HL-60/S4 treated with phorbol 12-myristate 13-acetate at 8.2 ng/mL for 4 days and 3 days (cell line): Measurements from ENCODE around the gene TIMD4.
"Not testable (repeated sequence)": the region's sequence is repeated elsewhere in the genome, so short reads cannot be mapped to it uniquely, and the experiment has no call there.

Experiments used
- in situ Hi-C: fragments of 300-500 bp; cut with MboI; formaldehyde crosslinking; loops from 2 replicates; pipeline ENCODE4 v1.15.0; 2022; ENCODE audit warnings: low sequenced_read_pairs

The TIMD4 gene

GRCh38 chr5:156963125-156963524 is at the start of gene TIMD4:
TIMD4 (minus strand) TSS chr5:156963226; CDS start chr5:156963198, 28 bp downstream.
- in situ Hi-C loops: no loop called here

GRCh38 chr5:157006262-157006661 is 43.2 kb upstream of the TIMD4 start:
- in situ Hi-C loops: no loop called here

- in situ Hi-C loops: no loop called here
Measured at GRCh38 chr5:157004893-157005551, 42.0 kb upstream of the TIMD4 start.

GRCh38 chr5:156991714-156992113 is 28.7 kb upstream of the TIMD4 start:
- in situ Hi-C loops: no loop called here

- in situ Hi-C loops: no loop called here
Measured at GRCh38 chr5:156984064-156984463, 21.0 kb upstream of the TIMD4 start.

- in situ Hi-C loops: no loop called here
Measured at GRCh38 chr5:156981481-156981880, 18.5 kb upstream of the TIMD4 start.

- in situ Hi-C loops: no loop called here
Measured at GRCh38 chr5:156974328-156974727, 11.3 kb upstream of the TIMD4 start.

GRCh38 chr5:156971848-156972525 is 9.0 kb upstream of the TIMD4 start:
- in situ Hi-C loops: no loop called here

- in situ Hi-C loops: no loop called here
Measured at GRCh38 chr5:156971415-156971814, 8.4 kb upstream of the TIMD4 start.

- in situ Hi-C loops: not testable (repeated sequence)
Measured at GRCh38 chr5:156967386-156967785, 4.4 kb upstream of the TIMD4 start.

GRCh38 chr5:156956321-156956720 is 6.7 kb downstream of the TIMD4 start:
- in situ Hi-C loops: no loop called here

- in situ Hi-C loops: no loop called here
Measured at GRCh38 chr5:156951359-156951758, 11.7 kb downstream of the TIMD4 start.

GRCh38 chr5:156950716-156951115 is 12.3 kb downstream of the TIMD4 start:
- in situ Hi-C loops: no loop called here

GRCh38 chr5:156949424-156949823 is 13.6 kb downstream of the TIMD4 start:
- in situ Hi-C loops: no loop called here

GRCh38 chr5:156947925-156948324 is 15.1 kb downstream of the TIMD4 start:
- in situ Hi-C loops: no loop called here

- in situ Hi-C loops: no loop called here
Measured at GRCh38 chr5:156942064-156942463, 21.0 kb downstream of the TIMD4 start.

GRCh38 chr5:156940462-156940861 is 22.6 kb downstream of the TIMD4 start:
- in situ Hi-C loops: not testable (repeated sequence)

GRCh38 chr5:156936972-156937371 is 26.1 kb downstream of the TIMD4 start:
- in situ Hi-C loops: no loop called here

- in situ Hi-C loops: no loop called here
Measured at GRCh38 chr5:156934450-156935211, 28.4 kb downstream of the TIMD4 start.

GRCh38 chr5:156929366-156929948 is 33.6 kb downstream of the TIMD4 start:
- in situ Hi-C loops: no loop called here

- in situ Hi-C loops: no loop called here
Measured at GRCh38 chr5:156927545-156927944, 35.5 kb downstream of the TIMD4 start.
